PC-3 (cell line): Measurements from ENCODE around the gene UFSP1. TPM values are rescaled to one million over a fixed set of nuclear protein-coding genes. Genes with fewer than 3 reads are reported as not detected.

Experiments
- ATAC-seq: fragments of 200-7000 bp; cut with Tn5 transposase; 2 replicates; pipeline ENCODE4 v1.9.1; 2020; ENCODE audit warnings: mild to moderate bottlenecking, moderate library complexity
- BruUV-seq: library from RNA; stranded (reverse); fragments of 400-500 nt; replicated peaks from 2 replicates; lab custom pipeline; 2021; lab: Mats Ljungman, UMichigan
- CTCF ChIA-PET: fragments of 300-600 bp; sonication (Branson Sonifier 250); formaldehyde crosslinking; loops from one replicate; lab custom pipeline; 2022; ENCODE audit warnings: antibody characterized with exemption; lab: Charles Lee
- POLR2A ChIA-PET: fragments of 300-600 bp; sonication (Branson Sonifier 250); formaldehyde crosslinking; loops from one replicate; lab custom pipeline; 2022; ENCODE audit warnings: antibody characterized with exemption; ENCODE audit not compliant: unreplicated experiment; lab: Charles Lee
- DNase-seq: peaks from one replicate; pipeline ENCODE4 v3.0.0-alpha.2; 2015
- H2AFZ ChIP-seq: fragments of 300-600 bp; sonication (generic); 2 replicates; pipeline ENCODE4 v1.6.0; 2016; ENCODE audit warnings: antibody characterized with exemption, low read length
- H3F3A ChIP-seq: fragments of 300-600 bp; sonication (generic); one replicate; pipeline ENCODE4 v1.6.0; 2017; ENCODE audit warnings: antibody characterized with exemption, low read length, control low read depth, mild to moderate bottlenecking; ENCODE audit not compliant: unreplicated experiment
- H3K27ac ChIP-seq: fragments of 300-600 bp; sonication (generic); 2 replicates; pipeline ENCODE4 v1.5.1; 2016; ENCODE audit warnings: mild to moderate bottlenecking, low read length
- H3K27me3 ChIP-seq: fragments of 300-600 bp; sonication (generic); 2 replicates; pipeline ENCODE4 v1.6.1; 2016; ENCODE audit warnings: low read length, mixed read lengths
- H3K36me3 ChIP-seq: fragments of 300-600 bp; sonication (generic); 2 replicates; pipeline ENCODE4 v1.6.1; 2016; ENCODE audit warnings: low read depth, mixed run types, low read length, mixed read lengths
- H3K4me1 ChIP-seq: fragments of 300-600 bp; sonication (generic); 2 replicates; pipeline ENCODE4 v1.5.1; 2016; ENCODE audit warnings: low read length; ENCODE audit not compliant: insufficient read depth
- H3K4me2 ChIP-seq: fragments of 300-600 bp; sonication (generic); 2 replicates; pipeline ENCODE4 v1.6.0; 2016; ENCODE audit warnings: low read length
- H3K4me3 ChIP-seq: fragments of 300-600 bp; sonication (generic); 2 replicates; pipeline ENCODE4 v1.5.1; 2016; ENCODE audit warnings: mild to moderate bottlenecking, low read length, mixed read lengths
- H3K79me2 ChIP-seq: fragments of 300-600 bp; sonication (generic); 2 replicates; pipeline ENCODE4 v1.6.1; 2017; ENCODE audit warnings: low read length, mixed read lengths
- H3K9ac ChIP-seq: fragments of 300-600 bp; sonication (generic); 2 replicates; pipeline ENCODE4 v1.6.0; 2016; ENCODE audit warnings: mild to moderate bottlenecking, low read length
- H3K9me2 ChIP-seq: fragments of 300-600 bp; sonication (generic); replicated peaks from 2 replicates; pipeline ENCODE4 v1.6.1; 2016; ENCODE audit warnings: mixed run types, low read length, mixed read lengths
- H3K9me3 ChIP-seq: fragments of 300-600 bp; sonication (generic); 2 replicates; pipeline ENCODE4 v1.6.1; 2016; ENCODE audit warnings: low read length, mixed read lengths
- H4K20me1 ChIP-seq: fragments of 300-600 bp; sonication (generic); 2 replicates; pipeline ENCODE4 v1.6.1; 2016; ENCODE audit warnings: low read length, mixed read lengths
- CTCF ChIP-seq: fragments of 300-600 bp; sonication (generic); conservative IDR thresholded peaks from 2 replicates; pipeline ENCODE4 v1.5.1; 2017; ENCODE audit warnings: antibody characterized with exemption, low read depth, mild to moderate bottlenecking, low read length
- EZH2 ChIP-seq: fragments of 300-600 bp; sonication (generic); IDR thresholded peaks from one replicate; pipeline ENCODE4 v1.6.1; 2017; ENCODE audit warnings: antibody characterized with exemption, mild to moderate bottlenecking, low read length; ENCODE audit not compliant: unreplicated experiment
- EZH2phosphoT487 ChIP-seq: fragments of 300-600 bp; sonication (generic); IDR thresholded peaks from 2 replicates; pipeline ENCODE4 v1.6.1; 2018; ENCODE audit warnings: mild to moderate bottlenecking, antibody characterized with exemption, low read length, borderline replicate concordance
- intact Hi-C: fragments of 100-400 bp; cut with micrococcal nuclease; formaldehyde crosslinking; loops from 2 replicates; pipeline ENCODE4 v1.9.0; 2023
- total RNA-seq: library from RNA; depleted of rRNA; stranded (reverse); fragments of >200 nt; gene quantifications from 2 replicates; pipeline ENCODE4 v1.2.3, GENCODE V29; 2014

Gene UFSP1
- total RNA-seq, 1 experiment from 2014 or later: 10.5 TPM

DNA sequence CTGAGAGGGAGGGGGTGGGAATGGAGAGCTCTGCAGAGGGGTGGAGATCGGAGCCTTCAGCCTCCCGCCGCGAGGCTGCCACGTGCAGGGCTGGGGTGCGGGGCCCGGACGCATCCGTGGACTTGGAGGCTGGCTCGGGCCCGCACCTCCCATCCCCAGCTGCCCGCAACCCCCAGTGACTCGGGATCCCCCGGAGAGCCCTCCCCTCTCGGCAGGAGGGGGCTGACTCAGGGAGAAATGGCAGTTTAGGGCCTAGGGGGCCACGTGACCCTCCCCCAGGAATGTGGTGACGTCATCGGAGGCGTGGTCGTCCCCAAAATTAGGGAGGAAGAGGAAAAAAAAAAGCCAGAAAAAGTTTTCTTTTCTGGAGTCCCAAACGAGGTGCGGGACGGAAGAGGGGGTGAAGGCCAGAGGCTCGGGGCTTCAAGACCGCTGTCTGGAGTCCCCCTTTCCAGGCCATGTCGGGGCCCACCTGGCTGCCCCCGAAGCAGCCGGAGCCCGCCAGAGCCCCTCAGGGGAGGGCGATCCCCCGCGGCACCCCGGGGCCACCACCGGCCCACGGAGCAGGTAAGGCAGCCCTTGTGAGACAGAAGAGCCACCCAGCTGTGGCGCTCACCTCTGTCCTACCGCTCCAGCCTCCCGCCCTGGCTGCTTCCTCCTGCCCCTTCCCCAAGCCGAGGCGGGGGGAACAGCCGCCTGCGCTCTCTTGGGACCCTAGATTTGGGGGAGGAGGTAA is 22.3 kb downstream of the UFSP1 start, which contains the start of gene TRIP6:
Gene TRIP6, plus strand, starts transcription at position 348 of the 736 bp plus-strand sequence. Its CDS starts 111 bp downstream, at position 459.
- H3K4me2 ChIP-seq: peak within 1 kb of the TSS; percentile 82
- H3K79me2 ChIP-seq: peaks cover 5% of the 10 kb centered on the region
- H3K9me2 ChIP-seq: no peaks in the 10 kb centered on the region
- peak within 1 kb of the TSS; percentile 31 for H3K4me3 ChIP-seq
- H3F3A ChIP-seq: no peaks in the 10 kb centered on the region
- no peaks in the 10 kb centered on the region for H3K27me3 ChIP-seq
- CTCF ChIA-PET: interaction anchor here (0.6 kb wide), 1 partner anchor 312 kb away, joined by 5 read pairs; no protein-coding TSS in a partner anchor
- peak; percentile 5 for ATAC-seq
- H4K20me1 ChIP-seq: no peaks in the 10 kb centered on the region
- H3K4me1 ChIP-seq: peaks cover 34% of the 10 kb centered on the region
- POLR2A ChIA-PET: no interaction called here
- TF ChIP-seq EZH2phosphoT487: no peak
- TF ChIP-seq CTCF: no peak
- TF ChIP-seq EZH2: no peak
- no peaks in the 10 kb centered on the region for H3K9me3 ChIP-seq
- DNase-seq: peak; percentile 74
- H3K9ac ChIP-seq: peak within 1 kb of the TSS; percentile 97
- H3K36me3 ChIP-seq: 0 out of 2 replicates have a peak, but pooled peaks cover 3% of the 10 kb centered on the region
- H3K27ac ChIP-seq: peak within 1 kb of the TSS; percentile 100
- no peak within 1 kb of the TSS for H2AFZ ChIP-seq
- no TSS peak for BruUV-seq
- intact Hi-C loops: loop anchor here (5.0 kb wide), 1 partner anchor 65 kb away; no protein-coding TSS in a partner anchor

- Histone ChIP-seq H3K27me3 (no peaks in the 10 kb centered on the region), H3K4me3 (peak overlapping the region; percentile 31), H2AFZ (no peak overlapping the region), H4K20me1 (no peaks in the 10 kb centered on the region), H3K36me3 (0 out of 2 replicates have a peak, but pooled peaks cover 3% of the 10 kb centered on the region), H3K4me1 (peaks cover 34% of the 10 kb centered on the region), H3K9ac (peak overlapping the region; percentile 97), H3K9me3 (no peaks in the 10 kb centered on the region), H3K27ac (peak overlapping the region; percentile 100), H3K79me2 (peaks cover 5% of the 10 kb centered on the region), H3K9me2 (no peaks in the 10 kb centered on the region), H3K4me2 (peak overlapping the region; percentile 82), H3F3A (no peaks in the 10 kb centered on the region)
- intact Hi-C loops: loop anchor here (5.0 kb wide), 1 partner anchor 64 kb away; no protein-coding TSS in a partner anchor
- no peak for ATAC-seq
- ChIA-PET CTCF (interaction anchor here (0.6 kb wide), 1 partner anchor 312 kb away, joined by 5 read pairs; no protein-coding TSS in a partner anchor), POLR2A (no interaction called here)
- BruUV-seq: TSS peak; percentile 83
- DNase-seq: no peak
- TF ChIP-seq CTCF (no peak), EZH2phosphoT487 (no peak), EZH2 (no peak)
Measured at GRCh38 chr7:100866729-100867039, 22.8 kb downstream of the UFSP1 start.
